ENCODE results near the gene HMCN1.

GRCh38 chr1:185860859-185861258, 126.7 kb downstream of the HMCN1 start:
- TF ChIP-seq CTCF (IDR thresholded peaks at IDR 0.05) (no peak), POLR2A (IDR thresholded peaks at IDR 0.05) (no peak)

Measured in adrenal gland (tissue), 5 donors.